ENCODE data around the gene AIFM2.
A peak's percentile ranks its signal among the peaks of the same experiment; 100 is the strongest.
"Not testable (repeated sequence)": the region's sequence is repeated elsewhere in the genome, so short reads cannot be mapped to it uniquely, and the experiment has no call there.

AIFM2 gene

GRCh38 chr10:70137135-70137534 lies 4.5 kb upstream of the AIFM2 start:
- no peaks in the 10 kb centered on the region for H3K9me3 Mint-ChIP-seq
- no peak overlapping the region for H3K27ac Mint-ChIP-seq
- peaks cover 2% of the 10 kb centered on the region for H3K36me3 Mint-ChIP-seq
- peaks cover 28% of the 10 kb centered on the region for H3K4me1 Mint-ChIP-seq
- H3K27me3 Mint-ChIP-seq, result no peaks in the 10 kb centered on the region
- no peak overlapping the region for H3K4me3 Mint-ChIP-seq

- no peaks in the 10 kb centered on the region for H3K27me3 Mint-ChIP-seq
These were observed 3.1 kb upstream of the AIFM2 start for GRCh38 chr10:70135684-70136083.

GRCh38 chr10:70135046-70135445 lies 2.4 kb upstream of the AIFM2 start:
- H3K27me3 Mint-ChIP-seq, result no peaks in the 10 kb centered on the region
- peaks cover 2% of the 10 kb centered on the region for H3K36me3 Mint-ChIP-seq
- H3K4me3 Mint-ChIP-seq, result no peak overlapping the region
- peaks cover 36% of the 10 kb centered on the region for H3K4me1 Mint-ChIP-seq
- H3K27ac Mint-ChIP-seq, result peak overlapping the region; percentile 53
- H3K9me3 Mint-ChIP-seq, result no peaks in the 10 kb centered on the region

More at GRCh38 chr10:70135684-70136083, 3.1 kb upstream of the AIFM2 start:
- H3K4me1 Mint-ChIP-seq, result peaks cover 35% of the 10 kb centered on the region
- H3K4me3 Mint-ChIP-seq, result no peak overlapping the region
- no peaks in the 10 kb centered on the region for H3K9me3 Mint-ChIP-seq
- H3K27ac Mint-ChIP-seq, result no peak overlapping the region
- peaks cover 2% of the 10 kb centered on the region for H3K36me3 Mint-ChIP-seq

- Mint-ChIP-seq H3K4me1 (peaks cover 23% of the 10 kb centered on the region), H3K27ac (no peak overlapping the region), H3K36me3 (peaks cover 2% of the 10 kb centered on the region), H3K4me3 (peak overlapping the region; percentile 88), H3K27me3 (no peaks in the 10 kb centered on the region), H3K9me3 (no peaks in the 10 kb centered on the region)
These were observed 1.1 kb downstream of the AIFM2 start for GRCh38 chr10:70131560-70131937.

- H3K36me3 Mint-ChIP-seq, result peaks cover 2% of the 10 kb centered on the region
- H3K9me3 Mint-ChIP-seq, result no peaks in the 10 kb centered on the region
- peak overlapping the region; percentile 28 for H3K4me3 Mint-ChIP-seq
- no peaks in the 10 kb centered on the region for H3K27me3 Mint-ChIP-seq
- H3K4me1 Mint-ChIP-seq, result peaks cover 22% of the 10 kb centered on the region
- H3K27ac Mint-ChIP-seq, result no peak overlapping the region
These were observed 1.6 kb downstream of the AIFM2 start for GRCh38 chr10:70130878-70131559.

- Mint-ChIP-seq H3K27ac (no peak overlapping the region), H3K36me3 (no peaks in the 10 kb centered on the region), H3K27me3 (no peaks in the 10 kb centered on the region), H3K4me3 (no peak overlapping the region), H3K4me1 (peaks cover 12% of the 10 kb centered on the region), H3K9me3 (no peaks in the 10 kb centered on the region)
These were observed 5.8 kb downstream of the AIFM2 start for GRCh38 chr10:70126700-70127395.

GRCh38 chr10:70125918-70126552 lies 6.6 kb downstream of the AIFM2 start:
- H3K4me1 Mint-ChIP-seq, result peaks cover 10% of the 10 kb centered on the region
- H3K9me3 Mint-ChIP-seq, result no peaks in the 10 kb centered on the region
- H3K27ac Mint-ChIP-seq, result no peak overlapping the region
- no peak overlapping the region for H3K4me3 Mint-ChIP-seq
- H3K36me3 Mint-ChIP-seq, result no peaks in the 10 kb centered on the region
- H3K27me3 Mint-ChIP-seq, result no peaks in the 10 kb centered on the region

GRCh38 chr10:70124918-70125317 lies 7.7 kb downstream of the AIFM2 start:
- Mint-ChIP-seq H3K36me3 (no peaks in the 10 kb centered on the region), H3K4me1 (peaks cover 4% of the 10 kb centered on the region), H3K4me3 (no peak overlapping the region), H3K27ac (no peak overlapping the region), H3K9me3 (no peaks in the 10 kb centered on the region), H3K27me3 (no peaks in the 10 kb centered on the region)

- Mint-ChIP-seq H3K27ac (no peak overlapping the region), H3K27me3 (no peaks in the 10 kb centered on the region), H3K9me3 (no peaks in the 10 kb centered on the region), H3K4me1 (peaks cover 4% of the 10 kb centered on the region), H3K4me3 (no peak overlapping the region), H3K36me3 (no peaks in the 10 kb centered on the region)
These were observed 8.2 kb downstream of the AIFM2 start for GRCh38 chr10:70124415-70124814.

GRCh38 chr10:70123817-70124216 lies 8.8 kb downstream of the AIFM2 start:
- H3K27ac Mint-ChIP-seq, result no peak overlapping the region
- H3K36me3 Mint-ChIP-seq, result no peaks in the 10 kb centered on the region
- H3K4me1 Mint-ChIP-seq, result peaks cover 4% of the 10 kb centered on the region
- no peaks in the 10 kb centered on the region for H3K9me3 Mint-ChIP-seq
- no peak overlapping the region for H3K4me3 Mint-ChIP-seq
- H3K27me3 Mint-ChIP-seq, result no peaks in the 10 kb centered on the region

- not testable (repeated sequence) for H3K4me3 Mint-ChIP-seq, H3K36me3 Mint-ChIP-seq, H3K27ac Mint-ChIP-seq, H3K4me1 Mint-ChIP-seq, H3K27me3 Mint-ChIP-seq, H3K9me3 Mint-ChIP-seq
These were observed 9.5 kb downstream of the AIFM2 start for GRCh38 chr10:70123166-70123565.

- Mint-ChIP-seq H3K4me3 (no peak overlapping the region), H3K4me1 (peaks cover 4% of the 10 kb centered on the region), H3K36me3 (no peaks in the 10 kb centered on the region), H3K9me3 (no peaks in the 10 kb centered on the region), H3K27ac (no peak overlapping the region), H3K27me3 (no peaks in the 10 kb centered on the region)
These were observed 9.9 kb downstream of the AIFM2 start for GRCh38 chr10:70122742-70123141.

- H3K36me3 Mint-ChIP-seq, result no peaks in the 10 kb centered on the region
- peaks cover 4% of the 10 kb centered on the region for H3K4me1 Mint-ChIP-seq
- H3K4me3 Mint-ChIP-seq, result no peak overlapping the region
- H3K27ac Mint-ChIP-seq, result no peak overlapping the region
- H3K9me3 Mint-ChIP-seq, result no peaks in the 10 kb centered on the region
- no peaks in the 10 kb centered on the region for H3K27me3 Mint-ChIP-seq
These were observed 11.2 kb downstream of the AIFM2 start for GRCh38 chr10:70121281-70121949.

- no peaks in the 10 kb centered on the region for H3K27me3 Mint-ChIP-seq
- no peak overlapping the region for H3K4me3 Mint-ChIP-seq
- peaks cover 10% of the 10 kb centered on the region for H3K4me1 Mint-ChIP-seq
- H3K9me3 Mint-ChIP-seq, result no peaks in the 10 kb centered on the region
- H3K27ac Mint-ChIP-seq, result no peak overlapping the region
- no peaks in the 10 kb centered on the region for H3K36me3 Mint-ChIP-seq
These were observed 12.2 kb downstream of the AIFM2 start for GRCh38 chr10:70120417-70120816.

GRCh38 chr10:70119623-70120022 lies 13.0 kb downstream of the AIFM2 start:
- no peaks in the 10 kb centered on the region for H3K27me3 Mint-ChIP-seq
- H3K36me3 Mint-ChIP-seq, result no peaks in the 10 kb centered on the region
- peaks cover 6% of the 10 kb centered on the region for H3K4me1 Mint-ChIP-seq
- H3K27ac Mint-ChIP-seq, result no peak overlapping the region
- no peak overlapping the region for H3K4me3 Mint-ChIP-seq
- no peaks in the 10 kb centered on the region for H3K9me3 Mint-ChIP-seq

- Mint-ChIP-seq H3K27me3 (no peaks in the 10 kb centered on the region), H3K9me3 (no peaks in the 10 kb centered on the region), H3K27ac (no peak overlapping the region), H3K4me3 (no peak overlapping the region), H3K36me3 (no peaks in the 10 kb centered on the region), H3K4me1 (peaks cover 6% of the 10 kb centered on the region)
These were observed 13.4 kb downstream of the AIFM2 start for GRCh38 chr10:70119197-70119596.

Data from activated naive CD4-positive, alpha-beta T cell treated with anti-CD3 and anti-CD28 coated beads, Interleukin-2, amount 50 U/mL, for 24 hours (primary cell).